ENCODE data around the gene FREY1.

GRCh38 chr11:45932217-45932616 lies 25.1 kb upstream of the FREY1 start:
- TF ChIP-seq POLR2AphosphoS5 (IDR thresholded peaks at IDR 0.05; ENCODE audit: low read depth, low read length) (no peak), POLR2A (IDR thresholded peaks at IDR 0.05; ENCODE audit: low read depth, low read length) (no peak), TAF1 (IDR thresholded peaks at IDR 0.05; ENCODE audit: borderline replicate concordance, low read depth, low read length) (no peak)

Data from GM12892 (cell line).